Prostate gland (tissue), 2 donors: Measurements from ENCODE around the gene MACO1. TPM values are rescaled to one million over a fixed set of nuclear protein-coding genes. Genes with fewer than 3 reads are reported as not detected.
"Not testable (repeated sequence)": the region's sequence is repeated elsewhere in the genome, so short reads cannot be mapped to it uniquely, and the experiment has no call there.

Experiments
- DNase-seq: peaks from one replicate; pipeline ENCODE4 v3.0.0-alpha.2; 2019; ENCODE audit warnings: low spot score
- H3K27ac ChIP-seq, 2 donors: fragments of 200-600 bp; sonication (generic); 2 replicates each; pipeline ENCODE4 v1.5.1; 2017 to 2019
- H3K27me3 ChIP-seq: fragments of 200-600 bp; sonication (generic); replicated peaks from 2 replicates; pipeline ENCODE4 v1.5.1; 2019; ENCODE audit not compliant: insufficient read depth
- H3K36me3 ChIP-seq, 2 donors: fragments of 200-600 bp; sonication (generic); 1 replicate in 1 of 2; 2 replicates in 1 of 2; pipeline versions ENCODE4 v1.5.1 to v1.8.1; 2017 to 2019
- H3K4me1 ChIP-seq: fragments of 200-600 bp; sonication (generic); replicated peaks from 2 replicates; pipeline ENCODE4 v1.5.1; 2019
- H3K4me3 ChIP-seq, 2 donors: fragments of 200-600 bp; sonication (generic); 2 replicates each; pipeline ENCODE4 v1.5.1; 2017 to 2019
- H3K9me3 ChIP-seq: fragments of 200-600 bp; sonication (generic); 2 replicates; pipeline ENCODE4 v1.5.1; 2017
- CTCF ChIP-seq, 4 experiments: fragments of 200-600 bp in 2 of 4; fragments of 450-650 bp in 2 of 4; sonication (generic) in 2 of 4; IDR thresholded peaks; 1 replicate in 3 of 4; 2 replicates in 1 of 4; pipeline ENCODE4 v1.5.1; 2016 to 2019; ENCODE audit warnings: antibody characterized with exemption in 4 of 4, mild to moderate bottlenecking in 2 of 4, moderate library complexity in 2 of 4
- WGBS: methylation state at CpG from one replicate; pipeline ENCODE4 v1.1.5; 2018; 5-methylcytosine and 5-hydroxymethylcytosine counted together
- intact Hi-C: fragments of 100-400 bp; cut with DNase I; formaldehyde crosslinking; loops from one replicate; pipeline ENCODE4 v1.14.2; 2022
- total RNA-seq, 2 donors: library from RNA; depleted of rRNA; stranded (reverse); fragments of >200 nt; gene quantifications; one replicate each; pipeline ENCODE4 v1.1.0, GENCODE V29; 2016

The MACO1 gene
- total RNA-seq, 2 donors from 2014 or later, result 25.5 to 31.0 TPM

- peak in 1 of 4 experiments; percentile 33 for TF ChIP-seq CTCF (IDR thresholded peaks at IDR 0.05)
- H3K4me1 ChIP-seq, H3K9me3 ChIP-seq, H3K27ac ChIP-seq, H3K27me3 ChIP-seq, H3K36me3 ChIP-seq, H3K4me3 ChIP-seq, DNase-seq: not testable (repeated sequence)
- intact Hi-C loops, result loop anchor here (10.0 kb wide), 1 partner anchor 402 kb away; the partner anchor contains the start of gene SELENON
- WGBS, result 21% methylated on average over 7 of the region's 8 CpGs
Observed at GRCh38 chr1:25402947-25403803, 27.5 kb upstream of the MACO1 start.

DNA sequence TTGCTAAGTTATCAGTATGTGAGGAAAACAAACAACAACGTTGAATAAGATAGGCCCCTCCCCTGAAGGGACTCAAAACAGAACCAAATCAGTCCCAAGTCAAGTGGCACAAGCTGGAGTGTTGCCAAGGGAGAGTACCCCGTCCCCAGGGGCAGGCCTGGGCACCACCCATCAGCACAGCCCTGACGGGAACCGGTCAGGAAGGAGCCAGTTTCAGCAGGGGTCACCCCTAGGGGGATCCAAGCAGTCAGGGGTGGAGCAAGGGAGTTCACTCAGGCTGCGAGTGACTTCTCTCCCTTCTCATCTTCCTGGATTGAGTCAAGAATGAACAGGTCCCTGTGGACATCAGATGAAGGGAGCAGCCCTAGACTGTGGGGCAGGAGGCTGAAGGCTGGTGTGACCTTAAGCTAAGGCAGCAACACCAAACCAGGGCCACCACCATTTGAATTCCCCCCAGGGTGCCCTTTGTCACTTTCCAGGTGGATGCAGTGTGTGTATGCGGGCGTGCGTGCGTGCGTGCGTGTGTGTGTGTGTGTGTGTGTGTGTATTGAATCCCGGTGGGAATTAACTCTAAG lies 24.9 kb upstream of the MACO1 start:
- H3K27me3 ChIP-seq, H3K4me3 ChIP-seq, H3K36me3 ChIP-seq, DNase-seq, H3K9me3 ChIP-seq, H3K27ac ChIP-seq, H3K4me1 ChIP-seq: not testable (repeated sequence)
- 78% methylated on average over 5 of the region's 12 CpGs for WGBS
- intact Hi-C loops, result loop anchor here (5.0 to 10.0 kb wide), 2 partner anchors 116 to 399 kb away; partner anchors contain the start of gene SELENON

- H3K27ac ChIP-seq, H3K27me3 ChIP-seq, H3K9me3 ChIP-seq, H3K4me3 ChIP-seq, H3K36me3 ChIP-seq, DNase-seq, H3K4me1 ChIP-seq: not testable (repeated sequence)
- 92% methylated on average over 10 of the region's 10 CpGs for WGBS
- intact Hi-C loops, result loop anchor here (5.0 to 10.0 kb wide), 2 partner anchors 112 to 395 kb away; partner anchors contain the start of gene SELENON
Observed at GRCh38 chr1:25409641-25410427, 20.9 kb upstream of the MACO1 start.

- H3K4me3 ChIP-seq, DNase-seq, H3K27me3 ChIP-seq, H3K4me1 ChIP-seq, H3K9me3 ChIP-seq, intact Hi-C loops, H3K36me3 ChIP-seq, H3K27ac ChIP-seq: not testable (repeated sequence)
- WGBS, result 92% methylated on average over 14 of the region's 14 CpGs
Observed at GRCh38 chr1:25412872-25413623, 17.6 kb upstream of the MACO1 start.

GRCh38 chr1:25414157-25414556 lies 16.5 kb upstream of the MACO1 start:
- H3K4me1 ChIP-seq, H3K36me3 ChIP-seq, DNase-seq, H3K27me3 ChIP-seq, H3K4me3 ChIP-seq, intact Hi-C loops, H3K9me3 ChIP-seq, H3K27ac ChIP-seq: not testable (repeated sequence)
- 94% methylated on average over 3 of the region's 6 CpGs for WGBS

DNA sequence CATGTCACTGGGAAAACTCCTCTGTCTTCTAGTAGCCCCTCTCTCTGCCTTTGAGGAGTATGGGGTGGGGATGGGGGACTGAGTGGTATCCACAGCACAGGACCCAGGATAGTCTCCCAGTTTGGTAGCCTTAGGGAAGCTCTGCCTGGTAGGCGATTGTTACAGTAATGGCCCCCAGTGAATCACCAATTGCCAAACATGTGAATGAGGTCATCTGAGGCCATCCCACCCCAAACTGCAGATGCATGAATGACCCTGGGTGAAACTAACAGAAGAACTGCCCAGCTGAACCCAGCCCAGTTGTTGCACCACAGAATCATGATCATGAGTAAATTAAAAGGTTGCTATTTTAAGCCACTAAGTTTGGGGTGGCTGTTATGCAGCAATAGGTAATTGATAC lies 16.1 kb upstream of the MACO1 start:
- H3K9me3 ChIP-seq, H3K36me3 ChIP-seq, H3K4me1 ChIP-seq, H3K27me3 ChIP-seq, intact Hi-C loops, DNase-seq, H3K27ac ChIP-seq, H3K4me3 ChIP-seq: not testable (repeated sequence)
- 100% methylated on average over 1 of the region's 1 CpG for WGBS

DNA sequence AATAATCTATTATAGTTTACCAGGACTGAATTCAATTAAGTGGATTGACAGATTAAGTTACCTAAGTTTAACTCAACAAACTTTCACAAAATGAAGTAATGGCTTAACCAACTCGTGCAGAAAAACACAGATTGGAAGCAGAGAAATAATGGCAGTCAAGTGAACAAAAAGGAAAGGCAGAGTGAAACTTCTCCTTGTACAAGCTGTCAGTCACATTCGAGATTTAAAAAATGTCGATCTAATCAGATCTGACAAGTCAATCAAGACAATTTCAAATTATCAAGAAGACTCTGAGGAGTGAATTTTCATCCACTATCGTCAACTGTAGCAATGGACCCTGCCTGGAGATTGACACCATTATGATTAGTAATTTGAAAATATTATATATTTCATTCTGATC lies 13.4 kb upstream of the MACO1 start:
- 87% methylated on average over 4 of the region's 4 CpGs for WGBS
- H3K9me3 ChIP-seq, H3K4me1 ChIP-seq, intact Hi-C loops, H3K4me3 ChIP-seq, DNase-seq, H3K27ac ChIP-seq, H3K36me3 ChIP-seq, H3K27me3 ChIP-seq: not testable (repeated sequence)

DNA sequence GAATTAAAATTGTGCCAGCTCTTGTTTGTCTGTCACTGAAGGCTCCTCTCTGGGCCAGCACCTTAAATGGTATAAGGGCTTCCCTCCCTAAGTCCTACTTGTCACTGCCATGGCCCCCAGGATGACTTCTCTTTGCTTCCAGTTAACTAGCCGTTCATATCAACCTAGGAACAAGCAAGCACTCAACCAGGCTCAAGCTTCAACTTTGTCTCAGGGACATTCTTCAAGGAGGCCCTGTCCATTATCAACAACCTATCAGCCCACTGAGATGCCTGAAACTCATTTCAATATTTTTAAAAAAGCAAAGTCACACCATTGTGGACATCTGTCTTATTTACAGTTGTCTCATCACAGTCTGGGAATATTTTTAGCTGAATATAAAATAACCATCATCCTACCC lies 11.4 kb upstream of the MACO1 start:
- H3K4me3 ChIP-seq, H3K9me3 ChIP-seq, H3K27ac ChIP-seq, H3K4me1 ChIP-seq, H3K36me3 ChIP-seq, H3K27me3 ChIP-seq, DNase-seq, intact Hi-C loops: not testable (repeated sequence)
- 100% methylated on average over 1 of the region's 1 CpG for WGBS

GRCh38 chr1:25420715-25421114 lies 10.0 kb upstream of the MACO1 start, which contains the start of gene RHCE:
RHCE (minus strand) TSS chr1:25420825; CDS start chr1:25420786, 39 bp downstream.
- H3K27ac ChIP-seq, H3K27me3 ChIP-seq, DNase-seq, intact Hi-C loops, H3K36me3 ChIP-seq, H3K4me1 ChIP-seq, H3K9me3 ChIP-seq, H3K4me3 ChIP-seq: not testable (repeated sequence)
- 100% methylated on average over 5 of the region's 9 CpGs for WGBS
